HT1080 (cell line): ENCODE measurements around the gene ERMP1. TPM values are rescaled to one million over a fixed set of nuclear protein-coding genes. Genes with fewer than 3 reads are reported as not detected.
"Not testable (repeated sequence)": the region's sequence is repeated elsewhere in the genome, so short reads cannot be mapped to it uniquely, and the experiment has no call there.

Experiments used
- DNase-seq: peaks from one replicate; pipeline ENCODE4 v3.0.0-alpha.2; 2015; ENCODE audit warnings: low read depth
- total RNA-seq: library from RNA; depleted of rRNA; stranded (reverse); fragments of >200 nt; shearing (Covaris generic); gene quantifications from 2 replicates; pipeline ENCODE4 v1.2.3, GENCODE V29; 2014

Gene ERMP1
- total RNA-seq, 1 experiment from 2014 or later = 12.7 TPM

DNA sequence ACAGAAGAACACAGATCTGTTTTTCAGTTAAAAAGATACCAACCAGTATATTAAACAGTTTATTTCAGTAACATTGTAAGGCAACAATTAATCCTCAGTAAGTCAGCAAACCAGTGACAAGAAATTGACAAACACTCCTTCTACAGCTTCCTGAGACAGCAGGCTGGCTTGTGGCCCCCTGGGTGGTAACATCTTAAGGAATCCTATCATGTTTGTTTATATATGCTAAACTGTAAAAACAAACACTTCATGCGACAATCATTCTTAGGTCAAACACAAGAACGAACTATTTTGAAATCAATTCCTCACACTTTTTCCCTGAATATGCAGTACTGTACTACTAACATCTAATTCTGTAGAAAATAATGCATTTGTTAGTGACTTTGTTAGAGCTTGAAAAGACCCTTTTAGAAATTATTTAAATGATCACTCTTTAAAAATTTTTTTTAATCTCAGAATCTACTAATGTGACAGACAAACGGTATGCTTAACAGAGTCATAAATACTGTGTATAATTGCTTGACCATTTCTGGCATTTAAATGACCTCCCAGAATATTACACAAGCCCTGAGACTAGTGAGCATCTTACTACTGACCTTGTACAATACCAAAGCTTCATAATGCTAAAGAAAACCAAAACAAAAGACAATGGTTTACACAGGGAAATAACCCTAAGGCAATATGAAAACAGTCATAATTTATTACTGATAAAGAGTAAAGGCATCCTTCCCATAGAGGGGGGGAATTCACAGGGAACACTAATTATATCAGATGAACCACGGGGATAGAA, 48.2 kb downstream of the ERMP1 start:
- no peak for DNase-seq

DNA sequence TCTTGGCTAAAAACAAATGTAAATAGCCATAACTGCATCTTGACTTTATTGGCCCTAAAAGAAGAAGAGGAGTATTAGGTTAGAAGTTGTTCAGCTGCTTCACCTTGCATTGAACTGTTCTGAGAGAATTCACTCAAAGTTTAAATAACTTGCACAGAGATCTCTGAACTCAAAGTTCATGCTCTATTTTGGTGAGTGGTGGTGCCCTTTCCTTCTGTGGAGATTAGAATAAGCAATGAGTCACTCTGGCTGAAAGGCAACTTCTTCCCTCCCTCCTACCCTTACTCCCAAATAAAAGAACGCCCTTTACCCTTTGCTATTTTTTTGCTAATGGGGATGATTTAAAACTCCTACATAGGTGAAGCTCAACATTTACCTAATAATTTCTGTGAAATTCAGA, 48.9 kb downstream of the ERMP1 start:
- no peak for DNase-seq

DNA sequence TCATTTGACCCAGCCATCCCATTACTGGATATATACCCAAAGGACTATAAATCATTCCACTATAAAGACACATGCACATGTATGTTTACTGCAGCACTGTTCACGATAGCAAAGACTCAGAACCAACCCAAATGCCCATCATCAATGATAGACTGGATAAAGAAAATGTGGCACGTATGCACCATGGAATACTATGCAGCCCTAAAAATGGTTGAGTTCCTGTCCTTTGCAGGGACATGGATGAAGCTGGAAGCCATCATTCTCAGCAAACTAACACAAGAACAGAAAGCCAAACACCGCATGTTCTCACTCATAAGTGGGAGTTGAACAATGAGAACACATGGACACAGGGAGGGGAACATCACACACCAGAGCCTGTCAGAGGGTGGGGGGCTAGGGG, 49.5 kb downstream of the ERMP1 start:
- DNase-seq = not testable (repeated sequence)

DNA sequence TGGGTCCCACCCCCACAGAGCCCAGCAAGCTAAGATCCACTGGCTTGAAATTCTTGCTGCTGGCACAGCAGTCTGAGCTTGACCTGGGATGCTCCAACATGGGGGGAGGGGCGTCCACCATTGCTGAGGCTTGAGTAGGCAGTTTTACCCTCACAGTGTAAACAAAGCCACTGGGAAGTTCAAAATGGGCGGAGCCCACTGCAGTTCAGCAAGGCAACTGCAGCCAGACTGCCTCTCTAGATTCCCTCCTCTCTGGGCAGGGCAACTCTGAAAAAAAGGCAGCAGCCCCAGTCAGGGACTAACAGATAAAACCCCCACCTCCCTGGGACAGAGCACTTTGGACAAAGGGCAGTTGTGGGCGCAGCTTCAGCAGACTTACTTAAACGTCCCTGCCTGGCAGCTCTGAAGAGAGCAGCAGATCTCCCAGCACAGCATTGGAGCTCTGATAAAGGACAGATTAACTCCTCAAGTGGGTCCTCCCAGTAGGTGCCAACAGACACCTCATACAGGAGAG, 53.2 kb downstream of the ERMP1 start:
- DNase-seq = not testable (repeated sequence)

DNA sequence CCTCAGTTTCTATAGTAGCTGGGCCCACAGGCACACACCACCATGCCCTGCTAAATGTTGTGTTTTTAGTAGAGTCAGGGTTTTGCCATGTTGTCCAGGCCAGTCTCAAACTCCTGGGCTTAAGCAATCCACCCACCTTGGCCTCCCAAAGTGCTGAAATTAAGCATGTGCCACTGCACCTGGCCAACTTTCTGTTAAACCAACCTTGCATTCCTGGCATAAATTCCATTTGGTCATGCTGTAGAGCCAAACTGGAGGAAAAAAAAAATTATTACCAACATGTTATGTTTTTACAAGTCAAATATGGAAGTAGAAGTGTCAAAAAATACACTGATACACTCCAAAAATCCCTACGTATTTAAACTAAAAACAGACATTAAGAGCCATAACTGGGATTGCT, 54.1 kb downstream of the ERMP1 start:
- DNase-seq = no peak

- no peak for DNase-seq
Measured at GRCh38 chr9:5773324-5773999, 59.5 kb downstream of the ERMP1 start.

DNA sequence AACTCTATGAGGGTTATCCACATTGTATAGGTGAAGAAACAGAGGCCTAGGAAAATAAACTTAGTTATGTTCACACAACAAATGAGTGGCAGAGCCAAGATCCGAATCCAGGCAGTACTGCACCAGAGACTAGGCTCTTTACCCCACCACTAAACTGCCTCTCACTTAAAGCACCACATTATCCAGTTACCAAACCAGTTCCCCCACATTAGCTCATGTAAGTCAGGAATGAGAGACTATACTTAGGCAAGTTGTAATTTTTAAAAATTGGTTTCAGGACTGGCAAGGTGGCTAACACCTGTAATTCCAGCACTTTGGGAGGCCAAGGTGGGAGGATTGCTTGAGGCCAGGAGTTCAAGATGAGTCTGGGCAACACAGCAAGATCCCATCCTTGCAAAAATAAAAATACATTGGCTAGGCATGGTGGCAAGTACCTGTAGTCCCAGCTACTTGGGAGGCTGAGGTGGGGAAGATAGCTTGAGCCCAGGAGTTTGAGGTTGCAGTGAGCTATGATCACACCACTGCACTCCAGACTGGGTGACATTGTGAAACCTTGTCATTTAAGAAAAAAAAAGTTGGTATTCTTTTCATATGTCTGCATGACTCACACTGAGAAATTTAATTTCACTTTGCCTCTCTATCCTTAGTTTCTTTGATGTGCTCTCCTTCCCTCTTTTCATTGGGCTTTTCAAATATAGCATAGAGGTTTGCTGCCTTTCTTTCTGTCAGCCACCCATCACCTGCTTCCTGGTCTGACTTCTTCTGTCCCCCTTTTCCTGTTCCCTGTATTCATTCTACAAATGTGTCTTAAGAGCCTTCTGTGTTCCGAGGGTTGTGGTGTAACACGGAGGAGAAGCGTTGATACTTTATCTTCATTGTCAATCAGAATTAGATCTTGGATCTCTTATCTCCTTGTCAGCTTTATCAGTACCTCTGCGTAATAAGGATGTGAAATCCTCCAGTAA, 64.7 kb downstream of the ERMP1 start:
- DNase-seq = no peak

DNA sequence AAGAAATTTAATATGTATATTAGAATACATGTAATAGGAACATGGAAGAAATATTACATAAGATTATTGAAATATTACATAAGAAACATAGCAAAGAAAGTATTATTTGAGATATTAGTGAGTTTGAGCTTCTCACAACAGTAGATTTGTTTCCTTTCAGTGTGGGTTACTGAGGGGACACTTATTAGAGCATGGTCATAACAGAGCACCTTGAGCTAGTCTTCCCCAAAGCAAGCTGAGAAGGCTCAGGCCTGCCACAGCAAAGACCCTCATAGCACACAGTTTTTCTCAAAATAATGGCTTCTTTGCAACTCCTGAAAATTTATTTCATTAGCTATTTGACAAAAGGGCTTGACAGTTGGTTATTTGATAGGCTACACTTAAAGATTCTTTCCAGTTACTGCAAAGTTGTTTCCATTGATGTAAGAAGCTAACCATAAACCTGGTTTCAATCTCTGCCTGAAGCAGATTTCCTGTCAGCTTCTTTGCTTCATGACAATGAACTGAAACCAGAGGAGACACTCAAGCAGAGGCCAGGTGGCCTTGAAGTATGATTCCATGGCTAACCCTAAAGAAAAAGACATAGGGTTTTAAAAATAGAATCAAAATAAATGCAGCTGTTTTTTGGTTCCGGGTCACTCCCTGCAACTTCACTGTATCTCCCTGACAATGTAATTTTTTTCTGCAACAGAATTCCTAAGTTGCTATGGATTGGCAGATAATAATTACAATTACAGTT, 68.6 kb downstream of the ERMP1 start:
- no peak for DNase-seq

DNA sequence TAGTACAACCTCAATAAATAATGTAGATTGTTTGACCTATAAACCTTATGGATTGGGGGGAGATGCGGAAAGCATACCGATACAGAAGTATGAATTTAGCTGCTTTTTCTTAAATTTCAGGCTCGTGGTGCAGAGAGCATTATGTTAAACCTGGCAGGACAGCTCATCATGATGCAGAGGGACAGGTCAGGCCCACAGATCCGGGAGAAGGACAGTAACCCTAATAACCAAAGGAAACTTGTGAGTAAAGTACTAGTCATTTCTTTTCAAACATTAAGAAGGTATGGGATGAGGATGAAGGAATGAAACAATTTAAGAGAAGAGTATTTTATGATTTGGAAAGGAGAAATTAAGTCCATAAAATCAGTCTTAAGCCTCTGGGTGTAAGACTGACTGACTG, 70.5 kb downstream of the ERMP1 start:
- peak; percentile 38 for DNase-seq

DNA sequence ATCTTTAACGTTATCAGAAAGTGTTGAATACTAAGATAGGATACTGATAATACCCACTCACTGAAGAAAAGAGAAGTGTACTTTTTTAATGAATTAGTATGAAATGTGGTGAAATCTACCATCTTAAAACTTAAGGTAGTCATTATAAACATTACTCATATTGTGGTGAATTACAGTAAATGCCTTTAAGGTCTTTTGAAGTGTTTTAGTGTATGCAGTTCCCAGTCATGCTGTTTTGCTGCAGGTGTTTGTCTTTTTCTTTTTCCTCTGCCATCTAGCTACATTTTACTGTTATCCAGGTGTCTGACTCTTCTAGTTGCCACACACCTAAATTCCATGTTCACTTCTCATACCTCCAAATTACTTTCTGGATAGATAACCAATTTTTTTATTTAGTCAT, 72.6 kb downstream of the ERMP1 start:
- no peak for DNase-seq

DNA sequence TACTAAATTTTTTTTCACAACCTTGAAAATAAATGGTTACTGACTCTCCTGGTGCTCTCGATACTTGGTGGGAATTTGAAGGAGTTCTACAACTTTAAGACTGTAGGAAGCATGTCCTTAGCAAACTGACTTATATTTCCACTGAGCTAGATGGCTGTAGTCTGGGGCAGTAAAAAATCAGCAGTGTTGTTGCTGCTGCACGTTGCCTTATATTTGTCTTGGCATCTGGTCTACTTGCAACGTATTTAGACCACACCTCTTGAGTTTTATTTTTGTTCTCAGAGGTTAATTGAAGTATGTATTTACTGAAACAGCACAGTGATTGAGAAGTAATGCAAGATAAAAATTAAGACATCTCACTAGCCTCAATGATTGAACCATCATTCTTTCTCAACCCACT, 76.3 kb downstream of the ERMP1 start:
- no peak for DNase-seq

DNA sequence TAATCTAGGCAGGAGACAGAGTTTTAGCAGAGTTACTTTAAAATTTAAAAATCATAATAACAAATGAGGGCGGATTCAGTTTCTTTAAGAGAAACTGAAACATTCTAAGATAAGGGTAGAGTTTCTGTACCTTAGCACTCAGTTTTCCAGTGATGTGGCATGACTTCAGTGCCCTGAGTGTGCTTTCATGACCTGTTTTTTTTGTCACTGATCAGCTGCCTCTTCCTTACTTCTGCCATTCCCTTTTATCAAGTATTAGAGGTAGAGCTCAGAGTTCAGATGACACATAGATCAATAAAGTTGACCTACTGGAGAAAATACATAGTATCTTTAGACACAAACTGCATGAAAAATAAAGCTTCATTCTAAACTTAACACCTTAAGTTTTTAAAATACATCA, 82.3 kb downstream of the ERMP1 start:
- DNase-seq = no peak

DNA sequence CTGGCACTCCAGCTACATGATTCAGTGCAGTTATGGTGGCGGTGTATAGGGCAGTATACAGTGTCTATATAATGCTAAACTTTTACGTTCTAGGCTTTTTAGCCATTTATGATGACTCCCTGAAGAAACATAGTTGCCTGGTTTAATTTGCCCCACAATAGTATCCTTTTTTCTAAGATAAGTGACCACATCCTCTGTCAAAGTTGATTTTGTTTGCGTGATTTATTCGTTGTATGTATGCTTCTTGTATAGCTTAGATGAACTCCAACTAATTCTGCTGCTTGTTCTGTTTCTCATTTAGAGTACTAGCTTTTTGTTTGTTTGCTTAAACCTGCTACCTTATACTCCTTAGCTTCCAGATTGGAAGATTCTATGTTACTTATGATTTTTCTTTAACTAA, 83.6 kb downstream of the ERMP1 start:
- no peak for DNase-seq

DNA sequence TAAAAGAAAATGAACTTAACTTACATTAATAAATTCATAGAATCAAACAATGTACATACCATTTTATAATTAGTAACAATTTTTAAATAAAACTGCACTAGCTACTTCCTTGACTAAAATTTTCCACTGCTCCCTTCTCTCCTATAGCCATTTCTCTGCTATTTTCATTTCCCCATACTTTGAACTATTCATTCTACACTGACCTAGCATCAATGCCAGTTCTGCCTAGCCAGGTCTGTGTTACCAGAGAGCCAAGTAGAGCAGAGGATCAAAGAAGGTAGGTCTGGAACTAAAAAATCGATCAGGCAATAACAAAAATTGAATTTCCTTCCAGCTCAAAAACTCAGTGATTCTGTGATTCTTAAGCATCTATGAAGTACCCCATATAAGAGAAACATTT, 84.5 kb downstream of the ERMP1 start:
- no peak for DNase-seq

- DNase-seq = no peak
Measured at GRCh38 chr9:5743109-5743508, 89.8 kb downstream of the ERMP1 start.

GRCh38 chr9:5736563-5737346, 96.2 kb downstream of the ERMP1 start:
- no peak for DNase-seq

DNA sequence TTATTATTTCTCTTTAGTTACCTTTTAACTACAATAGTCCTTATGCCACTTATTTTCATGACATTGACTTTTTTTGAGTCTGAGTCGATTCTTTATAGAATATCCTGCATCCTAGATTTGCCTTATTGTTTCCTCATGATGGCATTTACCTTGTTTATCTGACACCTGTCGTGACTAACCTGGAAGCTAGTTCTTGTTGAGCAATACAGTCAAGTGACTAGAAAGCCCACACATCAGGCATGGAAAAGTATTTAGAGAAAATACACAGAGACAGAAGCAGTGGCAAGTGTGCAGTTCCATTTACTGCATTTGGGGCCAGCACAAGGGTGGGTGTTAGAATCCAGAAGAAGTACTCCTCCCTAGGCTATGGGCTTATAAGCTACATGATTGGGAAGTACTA, 97.8 kb downstream of the ERMP1 start:
- no peak for DNase-seq
